ENCODE results near the gene BANF2. TPM values are rescaled to one million over a fixed set of nuclear protein-coding genes. Genes with fewer than 3 reads are reported as not detected.

BANF2 gene
- total RNA-seq, 1 donor = not detected

- no peaks in the 10 kb centered on the region for H3K4me1 ChIP-seq (ENCODE audit: insufficient read depth, low read length)
- DNase-seq (ENCODE audit: insufficient read length, low spot score, missing footprints) = no peak
- no peaks in the 10 kb centered on the region for H3K79me2 ChIP-seq (ENCODE audit: insufficient read depth, low read length)
- H3K27ac ChIP-seq (ENCODE audit: low read depth, low read length) = no peak overlapping the region
- TF ChIP-seq CTCF (IDR thresholded peaks at IDR 0.05; ENCODE audit: extremely low read depth, low read depth, low read length) = no peak
- no peaks in the 10 kb centered on the region for H4K20me1 ChIP-seq (ENCODE audit: insufficient read depth, low read length)
- H3K4me3 ChIP-seq (ENCODE audit: insufficient read depth, low read length) = no peak overlapping the region
- peaks cover 15% of the 10 kb centered on the region for H3K27me3 ChIP-seq (ENCODE audit: insufficient read depth, low read length)
- H2AFZ ChIP-seq (ENCODE audit: low read length) = no peak overlapping the region
- H3K9me3 ChIP-seq (ENCODE audit: low read depth, low read length) = no peaks in the 10 kb centered on the region
- no peaks in the 10 kb centered on the region for H3K36me3 ChIP-seq (ENCODE audit: insufficient read depth, low read length)
- H3K4me2 ChIP-seq (ENCODE audit: insufficient read depth, low read length) = no peak overlapping the region
Measured at GRCh38 chr20:17757496-17757895, 57.7 kb downstream of the BANF2 start.

DNA sequence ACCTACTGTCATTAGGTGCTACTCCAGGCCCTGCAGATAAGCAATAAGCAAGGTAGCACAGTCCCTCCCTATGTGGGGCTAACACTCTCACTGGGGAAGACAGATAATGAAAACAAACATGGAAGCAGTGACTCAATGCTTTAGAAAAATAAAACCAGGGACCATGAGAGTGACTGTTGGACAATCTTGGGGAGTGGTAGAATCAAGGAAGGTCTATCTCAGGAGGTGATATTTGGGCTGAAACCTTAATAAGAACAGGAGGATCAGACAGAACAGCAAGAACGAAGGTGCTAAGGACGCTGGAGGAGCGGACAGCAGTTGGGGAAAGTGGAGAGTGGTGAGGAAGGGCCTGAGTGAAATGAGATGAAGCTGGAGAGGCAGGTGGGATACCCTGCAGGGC lies 58.2 kb downstream of the BANF2 start:
- no peak overlapping the region for H2AFZ ChIP-seq (ENCODE audit: low read length)
- no peak overlapping the region for H3K4me2 ChIP-seq (ENCODE audit: insufficient read depth, low read length)
- no peak overlapping the region for H3K27ac ChIP-seq (ENCODE audit: low read depth, low read length)
- no peak overlapping the region for H3K4me3 ChIP-seq (ENCODE audit: insufficient read depth, low read length)
- no peaks in the 10 kb centered on the region for H3K79me2 ChIP-seq (ENCODE audit: insufficient read depth, low read length)
- no peak for TF ChIP-seq CTCF (IDR thresholded peaks at IDR 0.05; ENCODE audit: extremely low read depth, low read depth, low read length)
- no peaks in the 10 kb centered on the region for H3K9me3 ChIP-seq (ENCODE audit: low read depth, low read length)
- H3K36me3 ChIP-seq (ENCODE audit: insufficient read depth, low read length) = no peaks in the 10 kb centered on the region
- no peak for DNase-seq (ENCODE audit: insufficient read length, low spot score, missing footprints)
- H3K4me1 ChIP-seq (ENCODE audit: insufficient read depth, low read length) = no peaks in the 10 kb centered on the region
- peaks cover 12% of the 10 kb centered on the region for H3K27me3 ChIP-seq (ENCODE audit: insufficient read depth, low read length)
- H4K20me1 ChIP-seq (ENCODE audit: insufficient read depth, low read length) = no peaks in the 10 kb centered on the region

DNA sequence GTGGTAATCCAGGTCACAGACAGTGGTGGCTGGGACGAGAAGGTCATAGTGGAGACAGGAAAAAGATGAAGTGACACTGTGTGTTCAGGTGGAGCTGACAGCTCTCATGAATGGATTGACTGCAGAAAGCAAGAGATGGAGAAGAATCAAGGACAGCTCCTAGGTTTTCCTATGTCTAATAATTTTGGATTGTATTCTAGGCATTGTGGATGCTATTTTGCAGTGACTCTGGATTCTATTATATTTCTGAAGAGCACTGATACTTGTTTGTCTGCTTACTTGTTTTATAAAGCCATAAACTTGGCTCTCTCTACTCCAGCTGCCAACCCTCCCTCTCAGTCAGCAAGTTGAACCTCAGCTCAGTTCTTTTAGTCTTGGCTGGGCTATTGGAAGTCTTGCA lies 58.7 kb downstream of the BANF2 start:
- Histone ChIP-seq H3K4me2 (ENCODE audit: insufficient read depth, low read length) (no peak overlapping the region), H2AFZ (ENCODE audit: low read length) (no peak overlapping the region), H3K79me2 (ENCODE audit: insufficient read depth, low read length) (no peaks in the 10 kb centered on the region), H3K36me3 (ENCODE audit: insufficient read depth, low read length) (no peaks in the 10 kb centered on the region), H3K9me3 (ENCODE audit: low read depth, low read length) (no peaks in the 10 kb centered on the region), H4K20me1 (ENCODE audit: insufficient read depth, low read length) (no peaks in the 10 kb centered on the region), H3K4me1 (ENCODE audit: insufficient read depth, low read length) (no peaks in the 10 kb centered on the region), H3K4me3 (ENCODE audit: insufficient read depth, low read length) (no peak overlapping the region), H3K27ac (ENCODE audit: low read depth, low read length) (no peak overlapping the region), H3K27me3 (ENCODE audit: insufficient read depth, low read length) (peaks cover 8% of the 10 kb centered on the region)
- TF ChIP-seq CTCF (IDR thresholded peaks at IDR 0.05; ENCODE audit: extremely low read depth, low read depth, low read length) = no peak
- DNase-seq (ENCODE audit: insufficient read length, low spot score, missing footprints) = no peak

DNA sequence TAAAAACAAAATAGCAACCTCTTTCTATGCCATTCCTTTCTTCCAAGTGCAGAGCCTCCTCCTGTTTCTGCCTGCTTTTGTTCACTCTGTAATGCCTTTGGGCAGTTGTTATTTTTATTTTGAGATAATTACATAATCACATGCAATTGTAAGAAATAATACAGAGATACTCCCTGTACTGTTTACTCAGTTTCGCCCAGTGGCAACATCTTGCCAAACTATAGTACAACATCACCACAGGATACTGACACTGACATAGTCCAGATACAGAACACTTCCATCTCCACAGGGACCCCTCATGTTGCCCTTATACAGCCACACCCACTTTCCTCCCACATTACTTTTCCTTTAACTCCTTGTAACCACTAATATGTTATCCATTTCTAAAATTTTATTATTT lies 59.7 kb downstream of the BANF2 start:
- no peak for DNase-seq (ENCODE audit: insufficient read length, low spot score, missing footprints)
- no peaks in the 10 kb centered on the region for H4K20me1 ChIP-seq (ENCODE audit: insufficient read depth, low read length)
- no peaks in the 10 kb centered on the region for H3K79me2 ChIP-seq (ENCODE audit: insufficient read depth, low read length)
- H3K9me3 ChIP-seq (ENCODE audit: low read depth, low read length) = no peaks in the 10 kb centered on the region
- no peaks in the 10 kb centered on the region for H3K36me3 ChIP-seq (ENCODE audit: insufficient read depth, low read length)
- no peak overlapping the region for H2AFZ ChIP-seq (ENCODE audit: low read length)
- TF ChIP-seq CTCF (IDR thresholded peaks at IDR 0.05; ENCODE audit: extremely low read depth, low read depth, low read length) = no peak
- no peaks in the 10 kb centered on the region for H3K4me1 ChIP-seq (ENCODE audit: insufficient read depth, low read length)
- no peak overlapping the region for H3K4me2 ChIP-seq (ENCODE audit: insufficient read depth, low read length)
- H3K27me3 ChIP-seq (ENCODE audit: insufficient read depth, low read length) = peaks cover 2% of the 10 kb centered on the region
- H3K27ac ChIP-seq (ENCODE audit: low read depth, low read length) = no peak overlapping the region
- H3K4me3 ChIP-seq (ENCODE audit: insufficient read depth, low read length) = no peak overlapping the region

Data from osteoblast (primary cell).